ENCODE data around the gene RBMS2.

DNA sequence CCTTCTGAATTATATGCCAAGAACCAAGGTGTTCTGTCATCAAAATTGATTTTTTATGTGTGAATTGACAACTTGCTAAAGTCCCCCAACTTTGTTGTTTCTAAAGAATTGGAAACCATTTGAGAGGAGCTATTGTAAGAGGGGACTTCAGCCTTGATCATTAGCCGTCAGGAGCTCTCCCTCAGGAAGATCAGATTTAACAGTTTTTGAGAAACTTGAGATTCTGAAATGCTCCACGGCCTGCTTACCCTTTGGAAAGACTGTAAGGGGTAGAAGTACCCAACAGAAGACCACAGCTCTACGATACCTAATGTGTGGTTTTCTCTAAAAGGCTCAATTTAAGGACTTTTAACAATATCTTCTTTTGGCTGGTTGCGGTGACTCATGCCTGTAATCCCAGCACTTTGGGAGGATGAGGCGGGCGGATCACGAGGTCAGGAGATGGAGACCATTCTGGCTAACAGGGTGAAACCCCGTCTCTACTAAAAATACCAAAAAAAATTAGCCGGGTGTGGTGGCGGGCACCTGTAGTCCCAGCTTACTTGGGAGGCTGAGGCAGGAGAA, 57.4 kb downstream of the RBMS2 start:
- TF ChIP-seq, protein P1, sequence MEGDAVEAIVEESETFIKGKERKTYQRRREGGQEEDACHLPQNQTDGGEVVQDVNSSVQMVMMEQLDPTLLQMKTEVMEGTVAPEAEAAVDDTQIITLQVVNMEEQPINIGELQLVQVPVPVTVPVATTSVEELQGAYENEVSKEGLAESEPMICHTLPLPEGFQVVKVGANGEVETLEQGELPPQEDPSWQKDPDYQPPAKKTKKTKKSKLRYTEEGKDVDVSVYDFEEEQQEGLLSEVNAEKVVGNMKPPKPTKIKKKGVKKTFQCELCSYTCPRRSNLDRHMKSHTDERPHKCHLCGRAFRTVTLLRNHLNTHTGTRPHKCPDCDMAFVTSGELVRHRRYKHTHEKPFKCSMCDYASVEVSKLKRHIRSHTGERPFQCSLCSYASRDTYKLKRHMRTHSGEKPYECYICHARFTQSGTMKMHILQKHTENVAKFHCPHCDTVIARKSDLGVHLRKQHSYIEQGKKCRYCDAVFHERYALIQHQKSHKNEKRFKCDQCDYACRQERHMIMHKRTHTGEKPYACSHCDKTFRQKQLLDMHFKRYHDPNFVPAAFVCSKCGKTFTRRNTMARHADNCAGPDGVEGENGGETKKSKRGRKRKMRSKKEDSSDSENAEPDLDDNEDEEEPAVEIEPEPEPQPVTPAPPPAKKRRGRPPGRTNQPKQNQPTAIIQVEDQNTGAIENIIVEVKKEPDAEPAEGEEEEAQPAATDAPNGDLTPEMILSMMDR (IDR thresholded peaks at IDR 0.05): no peak
- no peak for TF ChIP-seq POLR2A (IDR thresholded peaks at IDR 0.05)

Data from uterus (tissue), 2 donors.